ENCODE results near the gene CNPY1.
"Not testable (repeated sequence)": the region's sequence is repeated elsewhere in the genome, so short reads cannot be mapped to it uniquely, and the experiment has no call there.

CNPY1 gene

GRCh38 chr7:155577509-155577905 is 31.1 kb upstream of the CNPY1 start:
- DNase-seq = no peak

- no peak for DNase-seq
Observed at GRCh38 chr7:155576900-155577508, 30.6 kb upstream of the CNPY1 start.

DNA sequence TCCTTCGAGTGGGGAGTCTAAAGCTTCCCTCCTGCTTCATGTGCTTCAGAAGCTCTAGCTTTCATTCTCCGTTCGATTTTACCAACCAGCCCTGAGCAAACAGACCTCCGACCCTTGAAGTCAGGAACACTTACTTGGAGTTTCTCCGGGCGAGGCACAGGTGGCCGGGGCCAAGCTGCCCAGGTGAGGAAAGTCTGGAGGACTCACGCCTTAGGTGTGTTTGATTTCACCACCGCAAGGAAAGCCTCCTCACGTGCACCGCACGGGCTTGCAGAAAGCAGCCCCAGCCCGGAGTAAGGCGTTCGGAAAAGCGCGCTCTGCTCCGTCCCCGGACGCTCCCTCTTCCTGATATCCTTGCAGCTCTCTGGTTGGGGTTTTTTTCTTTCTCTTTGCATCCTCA is 30.1 kb upstream of the CNPY1 start:
- no peak for DNase-seq

DNA sequence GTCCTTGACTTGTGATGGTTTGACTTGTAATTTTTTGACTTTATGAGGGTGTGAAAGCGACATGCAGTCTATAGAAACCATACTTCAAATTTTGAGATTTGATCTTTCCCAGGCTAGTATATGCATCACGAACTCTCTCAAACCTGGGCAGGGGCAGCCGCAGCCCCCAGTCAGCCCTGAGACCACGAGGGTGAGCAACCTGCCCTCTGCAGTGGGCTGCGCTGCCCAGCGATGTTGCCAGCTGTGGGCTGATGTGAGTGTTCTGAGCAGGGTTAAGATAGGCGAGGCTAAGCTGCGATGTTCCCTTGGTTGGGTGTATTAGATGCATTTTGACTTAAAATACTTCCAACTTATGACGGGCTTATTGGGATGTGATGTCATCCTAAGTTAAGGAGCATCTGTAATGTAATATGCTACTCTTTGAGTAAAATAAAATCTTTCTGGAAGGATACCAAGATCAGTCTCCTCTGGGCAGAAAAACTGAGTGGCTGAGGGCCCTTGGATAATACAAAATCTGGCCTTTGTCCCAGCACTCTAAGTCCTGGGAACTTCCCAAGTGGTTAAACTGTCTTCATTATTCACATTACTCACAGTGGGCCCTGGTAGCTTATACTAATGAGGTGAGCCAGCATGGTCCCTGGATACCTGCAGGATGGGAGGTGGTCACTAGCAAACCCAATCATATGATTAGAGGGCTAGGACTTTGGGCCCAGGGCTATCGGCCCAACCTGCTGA is 28.4 kb upstream of the CNPY1 start:
- DNase-seq = no peak

DNA sequence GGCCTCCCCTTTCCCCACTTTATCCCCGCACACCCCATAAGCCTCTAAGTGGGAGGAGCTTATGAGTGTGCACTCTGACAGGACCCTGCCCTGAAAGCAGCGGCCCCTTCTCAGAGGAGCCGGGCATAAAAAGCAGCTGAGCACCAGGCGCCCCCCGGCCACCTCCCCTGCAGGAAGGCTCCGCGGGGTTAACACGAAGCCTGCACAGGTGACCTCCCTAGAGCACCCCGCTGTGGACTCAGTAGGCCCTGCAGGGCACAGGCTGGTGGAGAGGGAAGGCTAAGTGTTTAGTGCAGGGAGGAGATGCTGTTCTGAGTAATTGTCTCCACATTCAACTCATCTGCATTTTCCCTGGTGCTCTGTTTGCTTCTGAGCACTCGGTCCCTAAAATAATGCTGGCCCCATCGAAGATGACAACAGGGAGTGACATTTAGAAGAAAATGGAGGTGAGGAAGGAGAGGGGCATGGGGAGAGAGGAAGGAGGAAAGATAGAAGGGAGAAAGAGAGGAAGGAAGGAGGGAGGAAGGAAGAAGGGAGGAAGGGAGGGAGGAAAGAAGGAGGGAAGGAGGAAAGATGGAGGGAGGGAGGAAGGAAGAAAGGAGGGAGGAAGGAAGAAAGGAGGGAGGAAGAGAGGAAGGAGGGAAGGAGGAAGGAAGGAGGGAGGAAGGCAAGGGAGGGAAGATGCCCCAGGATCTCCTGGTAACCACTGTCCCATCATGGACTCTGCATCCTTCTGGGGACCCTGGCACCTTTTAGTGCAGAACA is 25.4 kb upstream of the CNPY1 start:
- no peak for DNase-seq

DNA sequence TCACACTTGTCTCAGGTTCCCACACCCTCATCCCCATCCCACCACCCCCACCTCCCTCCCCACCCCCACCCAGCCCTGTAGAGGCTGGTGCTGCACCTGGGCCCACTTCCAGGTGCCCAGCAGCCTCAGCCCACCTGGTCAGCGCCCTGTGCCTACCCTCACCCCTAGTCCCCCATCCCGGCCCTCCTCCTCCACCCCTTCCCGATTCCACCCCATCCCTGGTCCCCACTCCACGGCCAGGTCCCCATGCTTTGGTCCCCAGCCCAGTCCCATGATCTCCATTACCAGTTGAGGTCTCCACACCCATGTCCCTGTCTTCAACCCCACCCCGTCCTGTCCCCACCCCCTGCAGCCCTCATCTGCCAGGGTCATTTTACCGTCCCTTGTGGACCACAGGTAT is 24.6 kb upstream of the CNPY1 start:
- no peak for DNase-seq

DNA sequence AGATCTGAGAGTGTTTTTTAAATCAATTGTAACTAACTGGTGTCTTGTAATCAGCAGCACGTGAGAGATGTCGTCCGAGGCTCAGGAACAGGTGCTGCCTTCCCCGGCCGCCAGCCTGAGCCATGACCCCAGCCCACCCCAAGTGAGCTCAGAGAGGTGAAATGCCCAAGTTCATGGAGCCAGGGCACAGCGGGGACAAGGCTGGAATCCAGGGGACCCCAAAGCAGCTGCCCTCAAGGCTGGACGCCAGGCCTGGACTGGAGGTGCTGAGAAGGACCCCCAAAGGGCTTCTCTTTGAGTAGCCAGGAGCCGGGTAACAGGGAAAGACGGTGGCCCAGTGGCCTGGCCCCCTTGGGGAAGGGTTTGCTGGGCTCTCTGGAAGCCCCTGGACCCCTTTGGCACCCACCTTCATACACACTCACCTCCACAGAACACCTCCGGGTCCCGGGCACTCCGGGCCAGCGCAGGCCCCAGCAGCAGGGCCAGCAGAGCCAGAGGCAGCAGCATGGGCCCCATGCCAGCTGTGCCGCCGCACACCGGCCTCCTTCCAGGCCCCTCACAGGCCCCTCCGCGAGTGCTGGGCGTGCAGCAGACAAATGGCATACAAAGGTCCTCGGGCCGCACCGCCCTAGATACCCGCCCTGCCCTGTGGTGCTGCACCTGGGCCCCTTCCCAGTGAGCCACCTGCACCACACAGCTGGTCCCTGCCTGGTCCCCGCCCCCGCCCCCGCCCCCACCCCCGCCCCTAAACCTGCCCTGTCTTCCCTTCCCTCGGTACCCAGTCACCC is 24.0 kb upstream of the CNPY1 start:
- no peak for DNase-seq

DNA sequence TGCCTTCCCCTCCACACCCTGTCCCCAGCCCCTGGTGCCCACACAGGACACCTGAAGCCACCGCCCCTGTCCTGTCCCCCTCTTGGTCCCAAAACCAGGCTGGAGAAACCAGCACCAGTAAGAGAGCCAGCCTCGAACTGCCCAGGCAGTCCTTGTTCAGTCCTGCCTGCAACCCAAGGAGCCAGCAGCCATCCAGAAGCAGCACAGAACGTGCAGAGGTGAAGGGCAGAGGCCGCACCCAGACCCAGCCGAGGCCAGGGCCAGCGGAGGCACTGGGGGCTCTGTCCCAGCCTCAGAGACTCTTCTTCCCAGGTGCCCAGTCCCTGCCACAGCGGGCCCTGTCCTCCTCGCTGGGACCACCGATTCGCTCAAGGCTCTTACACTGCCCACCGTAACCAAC is 23.3 kb upstream of the CNPY1 start:
- no peak for DNase-seq

GRCh38 chr7:155568842-155569494 is 22.6 kb upstream of the CNPY1 start:
- no peak for DNase-seq

GRCh38 chr7:155568333-155568660 is 21.9 kb upstream of the CNPY1 start:
- no peak for DNase-seq

DNA sequence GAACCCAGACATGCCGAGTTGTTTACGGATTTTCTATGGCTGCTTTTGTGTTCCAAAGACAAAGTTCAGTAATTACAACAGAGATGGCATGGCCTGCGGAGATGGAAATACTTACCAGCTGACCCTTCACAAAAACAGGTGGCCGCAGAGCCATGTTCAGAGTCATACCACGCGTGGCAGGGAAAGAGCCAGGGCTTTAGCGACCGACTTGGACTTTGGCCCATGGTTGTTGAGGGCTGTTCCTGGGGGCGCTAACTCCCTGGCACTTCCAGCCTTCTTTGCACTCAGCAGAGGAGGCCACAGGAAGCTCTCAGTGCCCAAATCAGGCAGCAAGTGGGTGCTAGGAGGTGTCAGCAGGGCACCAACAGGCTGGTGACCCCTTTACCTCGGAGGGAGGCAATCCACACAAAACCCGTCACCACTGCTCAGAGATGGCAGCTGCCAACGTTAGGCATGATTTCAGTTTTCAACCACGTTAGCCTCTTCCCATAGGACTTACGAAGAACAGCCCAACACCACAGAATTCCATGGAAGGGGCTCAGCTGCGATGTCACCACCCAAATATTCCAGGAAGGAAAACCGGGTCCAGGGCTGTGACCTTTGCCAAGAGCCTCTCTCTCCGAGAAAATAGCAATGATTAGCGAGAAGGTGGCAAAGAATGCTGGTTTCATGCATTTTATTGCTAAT is 21.4 kb upstream of the CNPY1 start:
- DNase-seq = no peak

GRCh38 chr7:155566011-155566836 is 19.9 kb upstream of the CNPY1 start:
- DNase-seq = no peak

DNA sequence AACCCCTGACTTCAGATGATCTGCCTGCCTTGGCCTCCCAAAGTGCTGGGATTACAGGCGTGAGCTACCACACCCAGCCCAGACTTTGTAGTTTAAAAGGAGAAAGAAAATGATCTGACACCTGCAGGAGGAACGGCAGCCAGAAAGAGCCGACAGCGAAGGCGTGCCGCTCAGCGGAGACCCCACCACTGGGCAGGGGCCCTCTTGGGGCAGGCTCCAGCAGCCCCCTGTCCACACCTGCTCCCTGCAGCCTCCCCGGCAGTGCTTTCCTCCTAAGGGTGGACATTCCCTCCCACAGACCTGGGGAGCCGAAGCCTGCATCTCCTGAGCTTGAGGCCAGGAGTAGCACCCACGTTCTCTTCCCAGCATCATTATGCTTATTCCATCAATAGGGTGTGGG is 19.2 kb upstream of the CNPY1 start:
- DNase-seq = no peak

- not testable (repeated sequence) for DNase-seq
Observed at GRCh38 chr7:155562976-155563375, 16.6 kb upstream of the CNPY1 start.

DNA sequence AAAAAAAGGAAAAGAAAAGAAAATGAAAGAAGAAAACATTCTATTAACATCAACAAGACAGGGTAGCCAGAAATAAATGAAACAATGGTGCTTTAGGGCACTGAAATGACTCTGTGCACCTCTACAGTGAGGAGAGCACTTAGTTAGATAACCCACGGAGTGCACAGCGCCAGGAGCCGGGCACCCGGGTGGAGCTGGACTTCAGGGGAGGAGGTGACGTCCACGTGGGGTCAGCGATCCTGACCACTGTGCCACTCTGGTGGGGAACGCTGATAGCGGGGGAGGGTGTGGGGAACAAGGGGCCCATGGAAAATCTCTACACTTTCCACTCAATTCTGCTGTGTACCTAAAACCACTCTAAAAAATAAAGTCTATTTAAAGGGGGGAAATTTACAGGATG is 15.7 kb upstream of the CNPY1 start:
- no peak for DNase-seq

- DNase-seq = no peak
Observed at GRCh38 chr7:155560982-155561686, 14.8 kb upstream of the CNPY1 start.

GRCh38 chr7:155560196-155560885 is 14.0 kb upstream of the CNPY1 start:
- DNase-seq = no peak

DNA sequence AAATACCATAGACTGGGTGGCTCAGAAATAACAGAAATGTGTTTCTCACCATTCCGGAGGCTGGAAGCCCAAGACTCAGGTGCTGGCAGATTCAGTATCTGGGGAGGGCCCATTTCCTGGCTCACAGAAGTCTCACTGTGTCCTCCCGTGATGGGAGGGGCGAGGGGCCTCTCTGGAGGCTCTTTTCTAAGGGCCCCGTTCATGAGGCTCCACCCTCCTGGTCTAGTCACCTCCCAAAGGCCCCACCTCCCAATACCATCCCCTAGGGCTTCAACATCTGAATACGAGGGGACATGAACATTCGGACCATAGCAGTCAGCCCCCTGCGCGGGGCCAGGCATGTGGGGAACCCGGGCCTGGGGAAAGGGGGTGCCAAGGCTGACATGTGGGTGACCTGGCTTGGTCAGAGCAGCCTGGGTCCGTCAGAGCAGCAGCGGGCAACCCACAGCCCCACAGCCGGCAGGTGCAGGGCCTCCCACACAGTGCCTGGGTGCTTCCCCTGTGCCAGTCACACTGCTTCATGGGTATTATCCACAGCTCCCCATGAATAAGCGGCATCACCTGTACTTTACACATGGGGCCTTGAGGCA is 13.3 kb upstream of the CNPY1 start:
- no peak for DNase-seq

DNA sequence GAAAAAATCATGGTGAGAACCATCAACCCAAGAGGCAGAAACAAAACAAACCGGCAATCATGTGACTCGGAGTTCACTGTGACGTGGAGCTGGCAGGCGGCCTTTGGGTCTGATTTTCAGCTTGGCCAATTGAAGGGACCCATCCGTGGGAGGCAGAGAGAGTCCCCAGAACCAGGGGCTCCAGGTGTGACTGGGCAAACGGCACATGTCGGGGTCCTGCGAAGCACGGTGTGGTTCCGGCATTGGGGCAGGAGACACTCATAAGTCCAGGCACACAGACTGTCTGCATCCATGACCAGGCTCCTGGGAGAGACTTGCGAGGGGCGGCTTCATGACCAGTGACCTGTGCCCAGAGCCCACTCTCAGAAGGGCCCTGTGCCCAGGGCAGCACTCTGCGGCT is 12.6 kb upstream of the CNPY1 start:
- DNase-seq = no peak

DNA sequence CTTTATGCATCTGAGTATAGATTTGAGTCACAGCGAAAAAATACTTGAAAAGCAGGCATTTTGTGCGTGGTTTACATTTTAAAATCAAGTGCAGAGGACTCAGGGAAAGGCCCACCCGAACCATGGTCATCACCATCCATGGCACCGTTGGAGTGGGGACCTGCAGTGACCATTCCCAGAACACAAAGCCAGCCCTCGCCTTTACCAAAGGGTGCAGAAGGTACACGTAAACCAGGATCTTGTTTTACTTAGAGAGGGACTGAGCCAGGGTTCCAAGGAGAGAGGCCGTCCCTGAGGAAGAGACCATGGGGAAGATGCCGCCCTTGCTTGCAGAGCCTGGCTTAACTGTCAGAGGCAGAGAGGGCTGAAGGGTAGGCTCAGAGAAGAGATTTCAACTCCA is 12.0 kb upstream of the CNPY1 start:
- DNase-seq = no peak
